HG03460 (cell line): ENCODE measurements around the gene CRHBP.
"Not testable (repeated sequence)": the region's sequence is repeated elsewhere in the genome, so short reads cannot be mapped to it uniquely, and the experiment has no call there.

Source experiments
- ATAC-seq: cut with Tn5 transposase; IDR thresholded peaks from one replicate; pipeline ENCODE4 v1.9.1; 2021; ENCODE audit not compliant: unreplicated experiment

The CRHBP gene

DNA sequence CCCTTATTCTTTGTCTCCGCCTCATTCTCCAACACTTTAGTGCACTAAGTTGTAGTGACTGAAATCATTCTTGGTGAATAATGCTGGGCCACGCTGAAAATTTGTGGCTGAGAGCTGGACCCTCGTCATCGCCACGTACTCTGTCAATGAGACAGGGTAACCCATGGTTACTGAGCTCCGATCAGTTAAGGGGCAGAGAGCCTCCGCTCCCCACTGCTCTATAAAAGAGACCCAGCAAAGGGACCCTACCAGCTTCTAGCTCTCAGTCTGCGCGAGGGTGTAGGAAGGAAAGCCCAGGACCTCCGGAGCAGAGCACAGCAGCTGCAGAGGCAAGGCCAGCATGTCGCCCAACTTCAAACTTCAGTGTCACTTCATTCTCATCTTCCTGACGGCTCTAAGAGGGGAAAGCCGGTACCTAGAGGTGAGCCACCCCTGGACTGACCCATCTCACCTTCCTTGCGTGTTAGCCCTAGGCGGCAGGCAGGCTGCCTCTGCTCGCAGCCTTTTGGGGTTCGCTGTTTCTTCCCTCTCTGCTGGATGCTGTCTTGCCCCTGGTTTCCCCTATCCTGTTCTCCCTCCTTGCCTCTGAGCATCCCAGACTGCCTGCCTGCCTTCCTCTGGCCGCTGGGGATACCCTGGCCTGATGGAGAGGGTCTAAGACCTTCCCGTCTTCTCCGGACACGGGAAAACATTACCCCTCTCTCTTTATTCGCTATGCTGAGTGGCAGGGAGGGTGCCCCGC, at the start of gene CRHBP:
CRHBP (plus strand) TSS at position 251 of the 742 bp plus-strand sequence; CDS start at position 341, 90 bp downstream.
- ATAC-seq: no peak

DNA sequence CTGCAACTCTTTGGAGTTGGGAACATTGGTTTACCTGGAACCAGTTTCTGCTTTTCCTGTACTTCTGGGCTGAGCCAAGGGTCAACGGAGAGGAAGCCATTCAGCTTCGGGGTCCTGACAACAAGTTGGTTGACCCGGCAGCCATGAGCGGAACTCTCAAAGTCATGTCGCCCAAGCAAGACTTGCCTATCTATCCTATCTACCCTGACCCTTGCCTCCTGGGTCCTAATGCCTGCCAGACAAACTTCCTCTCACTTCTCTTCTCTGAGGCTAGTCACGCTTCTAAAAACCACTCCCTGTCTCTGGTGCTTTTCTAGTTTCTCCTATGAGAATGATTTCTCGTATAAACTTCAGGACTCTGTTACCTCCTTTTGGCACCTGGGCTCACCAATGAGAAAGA, 44.7 kb upstream of the CRHBP start:
- ATAC-seq: no peak

GRCh38 chr5:76910344-76910933, 42.4 kb upstream of the CRHBP start:
- ATAC-seq: not testable (repeated sequence)

- ATAC-seq: not testable (repeated sequence)
Observed at GRCh38 chr5:76914671-76915070, 38.2 kb upstream of the CRHBP start.

- no peak for ATAC-seq
Observed at GRCh38 chr5:76918539-76918938, 34.3 kb upstream of the CRHBP start.

GRCh38 chr5:76920491-76920890, 32.4 kb upstream of the CRHBP start:
- ATAC-seq: no peak

DNA sequence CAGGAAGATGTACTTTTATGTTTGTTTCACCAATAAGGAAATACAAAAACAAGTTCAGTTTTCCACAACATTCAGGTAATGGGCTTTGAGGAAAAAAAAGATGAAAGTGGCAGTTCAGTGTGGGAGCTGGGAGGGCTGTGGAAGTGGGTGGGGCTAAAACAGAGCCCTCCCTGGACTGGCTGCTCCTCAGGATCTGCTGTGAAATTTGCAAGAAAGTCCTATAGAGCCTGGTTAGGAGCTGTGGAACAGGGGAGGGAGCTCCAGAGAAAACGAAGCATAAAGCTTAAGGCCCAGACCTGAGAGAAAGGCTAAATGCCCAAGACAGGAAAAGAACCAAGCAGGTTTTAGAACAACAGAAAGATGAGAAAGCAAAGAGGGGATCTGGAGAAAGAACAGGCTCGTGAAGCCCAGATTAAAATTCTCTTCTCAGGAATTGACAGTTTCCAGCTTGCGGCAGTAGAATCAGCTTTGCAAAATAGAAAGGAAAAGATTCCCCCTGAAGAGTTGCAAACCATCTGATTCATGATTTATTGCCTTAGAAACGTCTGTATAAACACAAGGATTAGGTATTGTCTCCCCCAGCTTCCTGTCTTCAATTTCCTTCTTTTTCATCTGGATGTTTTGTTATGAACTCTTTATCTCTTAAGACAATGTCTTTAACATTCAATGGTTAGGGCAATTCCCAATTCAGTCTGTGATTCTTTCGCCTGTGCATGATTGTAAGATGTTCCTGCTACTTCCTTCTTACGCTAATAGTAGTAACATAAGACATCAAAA, 26.3 kb upstream of the CRHBP start:
- ATAC-seq: no peak

GRCh38 chr5:76927961-76928360, 24.9 kb upstream of the CRHBP start:
- ATAC-seq: no peak

GRCh38 chr5:76930083-76930482, 22.8 kb upstream of the CRHBP start:
- ATAC-seq: no peak

DNA sequence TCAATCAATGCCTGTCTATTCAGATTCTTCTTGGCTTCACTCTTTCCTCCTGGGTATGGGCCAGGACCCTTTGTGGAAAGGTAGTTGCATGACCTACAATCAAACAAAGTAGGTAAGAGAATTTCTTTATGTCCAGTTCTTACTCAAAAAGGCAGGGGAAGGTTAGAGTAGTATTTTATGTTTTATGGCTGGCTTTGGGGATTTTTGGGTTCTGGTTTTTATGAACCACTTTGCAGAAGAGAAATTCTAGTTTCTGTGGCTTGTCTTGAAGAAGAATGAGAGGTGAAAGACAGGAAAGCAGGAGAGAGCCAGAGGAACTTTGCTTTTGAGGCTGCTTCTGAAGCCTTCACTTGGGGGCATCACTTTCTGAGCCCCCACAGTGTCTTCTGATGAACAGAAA, 14.7 kb upstream of the CRHBP start:
- no peak for ATAC-seq

- ATAC-seq: no peak
Observed at GRCh38 chr5:76941000-76941399, 11.8 kb upstream of the CRHBP start.

DNA sequence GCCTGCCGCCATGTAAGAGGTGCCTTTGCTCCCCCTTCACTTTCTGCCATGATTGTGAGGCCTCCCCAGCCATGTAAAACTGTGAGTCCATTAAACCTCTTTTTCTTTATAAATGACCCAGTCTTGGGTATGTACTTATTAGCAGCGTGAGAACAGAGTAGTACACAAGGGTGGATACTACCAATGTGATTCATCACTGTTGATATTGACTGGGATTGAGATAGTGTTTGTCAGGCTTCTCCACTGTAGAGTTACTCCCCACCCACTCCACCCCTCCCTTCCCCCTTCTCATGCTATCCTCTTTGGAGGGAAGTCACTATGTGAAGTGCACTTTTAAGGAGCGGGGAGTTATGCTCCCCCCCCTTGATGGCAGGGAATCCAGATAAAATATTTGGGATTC, 11.4 kb upstream of the CRHBP start:
- no peak for ATAC-seq

DNA sequence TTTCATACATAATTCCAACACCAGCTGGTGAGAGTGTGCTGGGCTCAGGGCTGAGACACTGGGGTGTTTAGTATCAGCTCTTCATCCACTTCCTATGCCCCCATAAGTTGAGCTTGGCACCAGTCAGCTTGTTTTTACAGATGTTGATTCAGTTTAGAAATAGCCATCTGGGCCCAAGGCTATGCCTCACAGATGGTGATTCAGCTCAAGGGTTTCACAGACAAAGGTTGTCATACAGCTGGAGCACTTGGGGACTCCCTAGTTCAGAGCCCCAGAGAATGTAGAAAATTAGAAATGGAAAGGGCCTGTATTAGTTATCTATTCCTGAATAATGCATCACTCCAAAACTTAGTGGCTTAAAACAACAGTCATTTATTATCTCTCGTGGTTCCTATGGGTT, 10.3 kb upstream of the CRHBP start:
- no peak for ATAC-seq

GRCh38 chr5:76943006-76943405, 9.8 kb upstream of the CRHBP start:
- ATAC-seq: no peak

DNA sequence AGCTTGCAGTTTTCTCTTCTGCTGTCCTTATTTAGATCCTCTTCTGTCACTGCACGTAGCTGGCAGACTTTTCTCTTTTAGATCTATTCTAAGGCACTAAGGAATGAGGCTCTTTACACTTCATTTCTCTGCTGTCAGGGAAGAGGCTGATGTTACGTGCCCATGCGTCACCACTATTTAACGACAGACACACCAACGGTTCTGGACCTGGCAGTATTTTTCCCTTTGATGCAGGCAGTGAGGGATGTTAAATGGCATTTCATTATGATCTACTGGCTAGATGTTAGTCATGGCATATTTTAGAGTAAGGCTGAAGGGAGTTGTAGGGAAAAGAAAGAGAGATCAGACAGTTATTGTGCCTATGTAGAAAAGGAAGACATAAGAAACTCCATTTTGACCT, 8.2 kb upstream of the CRHBP start:
- no peak for ATAC-seq

- not testable (repeated sequence) for ATAC-seq
Observed at GRCh38 chr5:76945238-76945637, 7.6 kb upstream of the CRHBP start.

DNA sequence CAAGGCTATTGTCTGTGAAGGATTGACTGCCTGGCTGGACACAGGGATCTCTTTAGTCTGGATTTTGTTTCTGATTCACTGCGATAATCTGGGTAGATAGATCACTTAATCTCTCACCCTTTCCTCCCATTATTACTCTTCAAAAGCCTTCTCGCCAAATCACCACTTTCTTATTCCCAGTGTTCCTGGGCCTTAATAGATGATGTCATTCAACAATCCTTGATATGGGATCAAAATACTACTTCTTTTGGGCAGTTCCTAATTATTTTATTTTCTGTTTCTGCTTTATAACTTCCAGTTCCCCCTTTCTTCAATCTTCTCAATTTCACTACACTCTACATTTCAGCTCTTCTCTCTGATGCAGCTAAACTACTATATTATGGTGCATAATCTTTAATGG, 6.8 kb upstream of the CRHBP start:
- ATAC-seq: no peak

GRCh38 chr5:76947082-76947503, 5.8 kb upstream of the CRHBP start:
- no peak for ATAC-seq

GRCh38 chr5:76953551-76954382, 922 bp downstream of the CRHBP start:
- ATAC-seq: no peak

GRCh38 chr5:76954383-76954763, 1.5 kb downstream of the CRHBP start:
- no peak for ATAC-seq

- ATAC-seq: no peak
Observed at GRCh38 chr5:76956033-76956432, 3.2 kb downstream of the CRHBP start.
